Astrocyte (in vitro differentiated cells and primary cell): ENCODE results near the gene ALOX12B.

ENCODE experiments used
- EZH2 ChIP-seq: IDR thresholded peaks from 2 replicates; pipeline ENCODE4 v1.6.1; 2012; ENCODE audit warnings: mild to moderate bottlenecking, low read length, inconsistent platforms; ENCODE audit not compliant: insufficient read depth
- TF ChIP-seq, protein P1 (sequence below): IDR thresholded peaks from 2 replicates; pipeline ENCODE4 v1.5.1; 2011; ENCODE audit warnings: low read depth, mild to moderate bottlenecking, inconsistent platforms, low read length, moderate library complexity; ENCODE audit not compliant: insufficient read depth

DNA sequence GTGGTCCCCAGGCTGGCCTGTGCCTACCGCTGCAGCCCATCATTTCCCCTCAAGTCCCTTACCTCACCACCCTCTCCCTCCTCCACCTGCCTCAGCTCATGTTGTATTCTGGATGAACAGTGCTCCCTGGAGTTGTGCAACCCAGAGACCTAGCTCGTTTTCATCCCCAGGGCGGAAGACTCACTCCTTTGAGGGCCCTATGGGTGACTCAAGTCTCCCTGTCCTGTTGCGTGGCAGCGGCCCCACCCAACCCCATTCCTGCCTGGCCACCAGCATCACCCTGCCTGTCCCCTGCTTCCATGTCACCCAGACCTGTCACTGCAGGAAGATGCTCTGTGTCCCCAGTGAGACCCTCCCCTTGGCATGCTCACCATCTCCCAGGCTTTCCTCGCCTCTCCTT lies 3.3 kb downstream of the ALOX12B start:
- no peak for TF ChIP-seq EZH2
- TF ChIP-seq, protein P1, sequence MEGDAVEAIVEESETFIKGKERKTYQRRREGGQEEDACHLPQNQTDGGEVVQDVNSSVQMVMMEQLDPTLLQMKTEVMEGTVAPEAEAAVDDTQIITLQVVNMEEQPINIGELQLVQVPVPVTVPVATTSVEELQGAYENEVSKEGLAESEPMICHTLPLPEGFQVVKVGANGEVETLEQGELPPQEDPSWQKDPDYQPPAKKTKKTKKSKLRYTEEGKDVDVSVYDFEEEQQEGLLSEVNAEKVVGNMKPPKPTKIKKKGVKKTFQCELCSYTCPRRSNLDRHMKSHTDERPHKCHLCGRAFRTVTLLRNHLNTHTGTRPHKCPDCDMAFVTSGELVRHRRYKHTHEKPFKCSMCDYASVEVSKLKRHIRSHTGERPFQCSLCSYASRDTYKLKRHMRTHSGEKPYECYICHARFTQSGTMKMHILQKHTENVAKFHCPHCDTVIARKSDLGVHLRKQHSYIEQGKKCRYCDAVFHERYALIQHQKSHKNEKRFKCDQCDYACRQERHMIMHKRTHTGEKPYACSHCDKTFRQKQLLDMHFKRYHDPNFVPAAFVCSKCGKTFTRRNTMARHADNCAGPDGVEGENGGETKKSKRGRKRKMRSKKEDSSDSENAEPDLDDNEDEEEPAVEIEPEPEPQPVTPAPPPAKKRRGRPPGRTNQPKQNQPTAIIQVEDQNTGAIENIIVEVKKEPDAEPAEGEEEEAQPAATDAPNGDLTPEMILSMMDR, result no peak
